HS-5 (cell line): ENCODE measurements around the gene NISCH.
"Not testable (repeated sequence)": the region's sequence is repeated elsewhere in the genome, so short reads cannot be mapped to it uniquely, and the experiment has no call there.

Source experiments
- DNase-seq: peaks from one replicate; pipeline ENCODE4 v3.0.0-alpha.2; 2012; ENCODE audit warnings: low read depth

The NISCH gene

GRCh38 chr3:52514576-52514975, 59.2 kb downstream of the NISCH start:
- DNase-seq = no peak

- no peak for DNase-seq
Measured at GRCh38 chr3:52515192-52515591, 59.8 kb downstream of the NISCH start.

DNA sequence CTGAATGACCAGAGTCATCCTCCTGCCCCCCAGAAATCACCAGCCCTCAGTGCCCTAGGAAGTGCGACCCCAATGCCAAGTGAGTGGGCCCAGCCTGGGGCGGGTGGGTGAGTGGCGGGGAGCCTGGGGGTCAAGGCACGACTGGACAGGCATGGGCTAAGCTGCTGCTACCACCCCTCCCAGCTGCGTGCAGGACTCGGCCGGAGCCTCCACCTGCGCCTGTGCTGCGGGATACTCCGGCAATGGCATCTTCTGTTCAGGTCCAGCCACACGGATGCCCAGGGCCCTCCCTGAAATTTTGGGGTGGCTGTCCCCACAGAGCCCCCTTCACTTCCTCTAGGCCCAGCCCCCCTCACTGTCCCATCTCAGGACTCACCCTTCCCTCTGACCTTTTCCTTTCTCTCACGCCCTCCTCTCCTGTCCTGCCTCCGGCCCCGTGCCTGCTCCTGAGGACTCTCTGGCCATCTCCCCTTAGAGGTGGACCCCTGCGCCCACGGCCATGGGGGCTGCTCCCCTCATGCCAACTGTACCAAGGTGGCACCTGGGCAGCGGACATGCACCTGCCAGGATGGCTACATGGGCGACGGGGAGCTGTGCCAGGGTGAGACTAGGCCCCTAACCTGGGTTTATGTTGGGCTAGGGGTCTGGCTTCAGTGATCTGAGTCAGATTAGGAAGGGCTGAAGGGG, 61.2 kb downstream of the NISCH start:
- no peak for DNase-seq

DNA sequence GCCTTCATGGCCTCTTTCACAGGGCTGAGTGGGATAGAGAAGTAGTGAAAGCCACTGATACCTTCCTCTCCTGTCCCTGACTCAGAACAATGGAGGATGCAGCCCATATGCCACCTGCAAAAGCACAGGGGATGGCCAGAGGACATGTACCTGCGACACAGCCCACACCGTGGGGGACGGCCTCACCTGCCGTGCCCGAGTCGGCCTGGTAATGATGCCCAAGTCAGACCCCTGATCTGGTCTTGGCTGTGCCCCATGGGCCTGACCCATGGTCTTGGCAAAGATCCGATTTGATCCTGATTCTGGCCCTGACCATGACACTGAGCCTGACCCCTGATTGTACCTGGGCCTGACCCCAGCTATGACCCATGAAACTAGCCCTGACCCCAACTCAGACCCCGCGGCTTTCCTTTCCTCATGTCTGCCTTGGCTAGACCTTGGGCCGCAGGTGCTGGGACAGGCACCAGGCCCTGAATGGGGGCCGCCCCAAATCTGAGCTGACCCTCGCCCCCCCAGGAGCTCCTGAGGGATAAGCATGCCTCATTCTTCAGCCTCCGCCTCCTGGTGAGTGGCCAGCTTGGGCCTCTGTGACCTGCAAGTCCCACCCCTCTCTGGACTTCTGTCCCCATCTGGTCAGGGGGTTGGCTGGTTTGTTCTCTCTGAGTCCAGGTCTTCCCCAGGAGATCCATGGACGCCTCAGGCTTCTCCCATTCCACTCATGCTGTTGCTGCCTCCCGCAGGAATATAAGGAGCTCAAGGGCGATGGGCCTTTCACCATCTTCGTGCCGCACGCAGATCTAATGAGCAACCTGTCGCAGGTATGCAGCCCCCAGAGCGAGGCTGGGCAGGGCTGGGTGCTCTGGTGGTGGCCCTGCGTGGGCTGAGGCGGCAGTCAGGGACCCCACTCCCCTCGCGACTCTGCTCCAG, 62.7 kb downstream of the NISCH start:
- no peak for DNase-seq

DNA sequence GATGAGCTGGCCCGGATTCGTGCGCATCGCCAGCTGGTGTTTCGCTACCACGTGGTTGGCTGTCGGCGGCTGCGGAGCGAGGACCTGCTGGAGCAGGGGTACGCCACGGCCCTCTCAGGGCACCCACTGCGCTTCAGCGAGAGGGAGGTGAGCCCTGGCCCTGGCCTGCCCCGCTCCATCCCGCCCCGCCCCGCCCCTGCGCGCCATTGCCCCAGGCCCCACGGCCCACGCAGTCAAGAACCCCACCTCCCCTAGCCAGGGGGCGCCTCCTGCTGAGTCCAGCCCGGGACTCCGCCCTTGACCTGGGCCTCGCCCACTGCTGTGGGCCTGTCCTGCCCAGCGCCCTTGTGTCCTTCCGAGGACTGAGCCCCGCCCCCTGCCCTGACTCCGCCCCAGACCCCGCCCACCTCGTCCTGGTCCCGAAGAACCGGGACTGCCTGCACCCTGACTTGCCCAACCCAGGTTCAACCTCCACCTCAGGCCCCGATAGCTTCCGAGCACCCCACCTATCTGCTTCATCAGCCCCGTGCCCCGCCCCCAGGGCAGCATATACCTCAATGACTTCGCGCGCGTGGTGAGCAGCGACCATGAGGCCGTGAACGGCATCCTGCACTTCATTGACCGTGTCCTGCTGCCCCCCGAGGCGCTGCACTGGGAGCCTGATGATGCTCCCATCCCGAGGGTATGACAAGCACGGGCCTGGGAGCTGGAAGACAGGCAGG, 63.5 kb downstream of the NISCH start:
- no peak for DNase-seq

DNA sequence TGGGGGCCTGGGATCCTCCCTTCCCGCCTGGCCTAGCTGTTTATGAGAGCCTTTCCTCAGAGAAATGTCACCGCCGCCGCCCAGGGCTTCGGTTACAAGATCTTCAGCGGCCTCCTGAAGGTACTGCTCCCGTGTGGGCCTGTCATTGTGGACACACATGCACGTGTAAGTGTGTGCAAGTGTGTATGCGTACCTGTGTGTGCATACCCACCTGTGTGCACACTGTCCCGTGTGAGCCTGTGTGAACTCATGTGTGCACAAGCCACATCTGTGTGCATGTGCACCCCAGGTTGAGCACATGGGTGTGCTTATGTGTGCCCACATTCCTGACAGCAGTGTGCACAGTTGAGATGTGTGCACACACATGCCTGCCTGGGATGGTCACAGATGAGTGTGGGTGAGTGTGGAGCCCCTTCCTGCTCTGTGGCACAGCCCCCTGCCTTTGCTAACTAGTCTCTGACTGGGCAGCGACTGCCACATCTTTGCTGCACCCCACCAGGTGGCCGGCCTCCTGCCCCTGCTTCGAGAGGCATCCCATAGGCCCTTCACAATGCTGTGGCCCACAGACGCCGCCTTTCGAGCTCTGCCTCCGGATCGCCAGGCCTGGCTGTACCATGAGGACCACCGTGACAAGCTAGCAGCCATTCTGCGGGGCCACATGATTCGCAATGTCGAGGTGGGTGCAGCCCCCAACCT, 64.2 kb downstream of the NISCH start:
- no peak for DNase-seq

- no peak for DNase-seq
Measured at GRCh38 chr3:52520141-52520667, 64.8 kb downstream of the NISCH start.

- no peak for DNase-seq
Measured at GRCh38 chr3:52520716-52521487, 65.5 kb downstream of the NISCH start.

DNA sequence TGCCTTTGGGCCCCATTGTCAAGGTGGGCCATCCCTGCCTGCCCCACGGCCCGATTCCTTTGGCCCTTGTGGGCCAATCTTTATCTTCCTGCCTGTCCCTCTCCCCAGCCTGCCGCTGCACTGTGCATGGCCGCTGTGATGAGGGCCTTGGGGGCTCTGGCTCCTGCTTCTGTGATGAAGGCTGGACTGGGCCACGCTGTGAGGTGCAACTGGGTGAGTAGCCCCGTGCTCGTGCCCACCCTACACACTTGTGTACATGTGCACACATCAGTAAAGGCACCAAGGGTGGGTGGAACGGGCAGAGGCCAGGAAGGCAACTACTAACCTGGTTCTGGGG, 66.1 kb downstream of the NISCH start:
- no peak for DNase-seq

DNA sequence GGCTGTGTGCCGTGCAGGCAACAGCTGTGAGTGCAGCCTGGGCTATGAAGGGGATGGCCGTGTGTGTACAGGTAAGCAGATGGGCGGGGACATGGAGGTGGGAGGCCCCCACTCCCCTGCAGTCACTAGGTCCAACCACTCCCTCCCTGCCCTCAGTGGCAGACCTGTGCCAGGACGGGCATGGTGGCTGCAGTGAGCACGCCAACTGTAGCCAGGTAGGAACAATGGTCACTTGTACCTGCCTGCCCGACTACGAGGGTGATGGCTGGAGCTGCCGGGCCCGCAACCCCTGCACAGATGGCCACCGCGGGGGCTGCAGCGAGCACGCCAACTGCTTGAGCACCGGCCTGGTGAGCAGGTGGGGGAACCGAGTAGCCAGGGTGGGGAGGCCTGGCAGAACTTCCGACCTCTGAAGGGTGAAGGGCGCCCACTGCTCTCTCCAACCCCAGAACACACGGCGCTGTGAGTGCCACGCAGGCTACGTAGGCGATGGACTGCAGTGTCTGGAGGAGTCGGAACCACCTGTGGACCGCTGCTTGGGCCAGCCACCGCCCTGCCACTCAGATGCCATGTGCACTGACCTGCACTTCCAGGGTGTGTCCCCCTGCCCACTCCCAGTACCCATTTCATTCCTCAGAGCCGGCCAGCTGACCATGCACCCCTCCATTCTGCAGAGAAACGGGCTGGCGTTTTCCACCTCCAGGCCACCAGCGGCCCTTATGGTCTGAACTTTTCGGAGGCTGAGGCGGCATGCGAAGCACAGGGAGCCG, 66.7 kb downstream of the NISCH start:
- DNase-seq = no peak

- no peak for DNase-seq
Measured at GRCh38 chr3:52522651-52523251, 67.3 kb downstream of the NISCH start.

GRCh38 chr3:52523386-52524257, 68.2 kb downstream of the NISCH start:
- DNase-seq = no peak

GRCh38 chr3:52524258-52524751, 68.9 kb downstream of the NISCH start:
- DNase-seq = no peak

- no peak for DNase-seq
Measured at GRCh38 chr3:52524752-52525679, 69.6 kb downstream of the NISCH start.

DNA sequence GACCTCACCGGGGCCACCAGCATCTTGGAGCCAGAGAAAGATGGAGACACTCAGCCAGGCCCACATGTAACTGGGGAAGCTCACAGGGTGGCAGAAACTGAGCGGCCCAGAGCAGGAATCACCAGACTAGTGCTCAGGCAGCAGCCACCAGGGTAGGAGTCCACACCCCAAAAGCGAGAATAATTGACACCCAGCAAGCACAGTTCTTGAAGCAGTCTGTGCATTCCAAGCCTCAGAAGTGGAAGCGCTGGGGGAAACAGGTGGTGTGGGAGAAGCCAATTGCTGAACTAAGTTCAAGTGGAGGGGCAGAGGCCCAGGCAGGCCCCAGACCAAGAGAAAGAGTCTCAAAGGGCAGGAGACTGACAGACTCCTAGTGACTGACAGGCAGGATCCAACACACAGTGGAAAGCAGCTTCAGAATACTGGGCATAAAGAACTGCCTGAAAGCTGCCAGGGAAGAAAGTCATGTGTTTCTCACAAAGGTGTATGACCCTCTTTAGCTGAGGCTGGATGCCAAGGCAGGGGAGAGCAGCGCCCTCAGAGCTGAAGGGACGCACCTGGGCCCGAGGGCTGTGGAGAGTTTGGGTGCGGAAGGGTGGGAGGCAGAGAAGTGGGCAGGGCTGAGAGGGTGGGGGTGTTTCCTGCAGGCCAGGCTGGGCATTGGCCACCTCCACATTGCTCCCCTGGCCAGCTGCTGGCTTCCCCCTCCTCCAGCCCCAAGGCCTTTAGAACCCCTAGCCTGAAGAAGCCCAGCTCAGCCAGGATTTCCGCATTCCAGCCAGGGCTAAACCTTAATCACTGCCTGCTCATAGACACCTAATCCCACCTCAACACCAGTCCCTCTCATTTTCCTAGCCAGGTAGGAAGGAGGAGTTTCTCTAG, 70.5 kb downstream of the NISCH start:
- DNase-seq = no peak

- DNase-seq = not testable (repeated sequence)
Measured at GRCh38 chr3:52526671-52527038, 71.3 kb downstream of the NISCH start.
